ENCODE measurements around the gene ASB2.

The ASB2 gene

DNA sequence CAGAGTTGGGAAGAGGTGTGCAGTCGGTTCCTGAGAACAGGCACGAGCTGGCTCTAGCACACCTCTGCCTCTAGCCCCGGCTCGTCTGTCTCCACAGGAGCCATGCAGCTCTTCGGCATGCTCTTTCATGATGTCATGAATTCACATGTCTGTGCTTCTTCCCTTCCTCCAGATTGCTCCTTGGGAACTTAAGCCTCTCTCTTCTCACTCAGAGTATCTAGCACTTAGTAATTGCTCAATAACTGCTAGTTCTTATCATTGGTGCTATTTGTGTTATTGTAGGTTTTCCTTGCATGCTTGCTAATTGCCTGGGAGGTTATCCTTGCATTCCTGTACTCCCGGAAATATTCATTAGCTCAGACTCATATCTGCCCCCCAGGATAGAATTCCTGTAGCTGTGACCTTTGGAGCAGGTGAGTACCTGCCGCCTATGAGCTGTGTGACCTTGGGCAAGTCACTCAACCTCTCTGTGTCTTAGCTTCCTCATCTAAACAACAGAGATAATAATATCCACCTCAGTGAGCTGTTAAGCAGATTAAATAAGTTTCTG, 29.8 kb downstream of the ASB2 start:
- Histone ChIP-seq H3K79me2 (ENCODE audit: low read length) (no peaks in the 10 kb centered on the region), H3K36me3 (replicated peaks; ENCODE audit: low read depth, low read length) (no peaks in the 10 kb centered on the region), H3K4me2 (ENCODE audit: low read length) (no peak overlapping the region), H3K4me1 (ENCODE audit: low read length) (peaks cover 16% of the 10 kb centered on the region), H4K20me1 (ENCODE audit: insufficient read depth, low read length) (no peaks in the 10 kb centered on the region), H3K27me3 (ENCODE audit: low read depth, low read length) (peaks cover 17% of the 10 kb centered on the region), H3K9me3 (ENCODE audit: insufficient read depth, low read length) (no peaks in the 10 kb centered on the region), H3K4me3 (ENCODE audit: low read length) (no peak overlapping the region), H3K9ac (ENCODE audit: low read length) (no peak overlapping the region), H3K27ac (ENCODE audit: low read length) (no peak overlapping the region), H2AFZ (ENCODE audit: low read depth, low read length) (no peak overlapping the region)
- TF ChIP-seq, protein P1, sequence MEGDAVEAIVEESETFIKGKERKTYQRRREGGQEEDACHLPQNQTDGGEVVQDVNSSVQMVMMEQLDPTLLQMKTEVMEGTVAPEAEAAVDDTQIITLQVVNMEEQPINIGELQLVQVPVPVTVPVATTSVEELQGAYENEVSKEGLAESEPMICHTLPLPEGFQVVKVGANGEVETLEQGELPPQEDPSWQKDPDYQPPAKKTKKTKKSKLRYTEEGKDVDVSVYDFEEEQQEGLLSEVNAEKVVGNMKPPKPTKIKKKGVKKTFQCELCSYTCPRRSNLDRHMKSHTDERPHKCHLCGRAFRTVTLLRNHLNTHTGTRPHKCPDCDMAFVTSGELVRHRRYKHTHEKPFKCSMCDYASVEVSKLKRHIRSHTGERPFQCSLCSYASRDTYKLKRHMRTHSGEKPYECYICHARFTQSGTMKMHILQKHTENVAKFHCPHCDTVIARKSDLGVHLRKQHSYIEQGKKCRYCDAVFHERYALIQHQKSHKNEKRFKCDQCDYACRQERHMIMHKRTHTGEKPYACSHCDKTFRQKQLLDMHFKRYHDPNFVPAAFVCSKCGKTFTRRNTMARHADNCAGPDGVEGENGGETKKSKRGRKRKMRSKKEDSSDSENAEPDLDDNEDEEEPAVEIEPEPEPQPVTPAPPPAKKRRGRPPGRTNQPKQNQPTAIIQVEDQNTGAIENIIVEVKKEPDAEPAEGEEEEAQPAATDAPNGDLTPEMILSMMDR (IDR thresholded peaks at IDR 0.05; ENCODE audit: low read depth, low read length): no peak
- no peak for TF ChIP-seq EZH2phosphoT487 (IDR thresholded peaks at IDR 0.05; ENCODE audit: low read depth)

DNA sequence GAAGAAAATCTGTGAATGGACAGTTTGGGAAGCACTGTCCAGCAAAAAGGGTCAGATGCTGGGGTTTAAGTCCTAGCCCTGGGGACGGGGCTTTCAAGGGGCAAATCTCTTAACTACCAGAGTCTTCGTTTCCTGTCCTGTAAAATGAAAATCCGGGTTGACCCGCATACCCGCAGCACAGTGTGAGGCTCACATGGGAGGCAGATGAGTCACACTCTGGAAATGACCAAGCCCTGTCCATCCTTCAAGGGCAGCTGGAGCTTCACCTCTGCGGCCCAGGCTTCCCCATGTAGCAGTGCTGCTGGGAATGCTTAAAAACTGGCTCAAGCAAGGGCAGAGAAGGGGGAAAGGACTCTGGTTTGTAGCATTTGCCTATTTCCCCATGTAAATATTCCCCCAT, 30.3 kb downstream of the ASB2 start:
- Histone ChIP-seq H3K9ac (ENCODE audit: low read length) (no peak overlapping the region), H3K4me1 (ENCODE audit: low read length) (peaks cover 11% of the 10 kb centered on the region), H3K27me3 (ENCODE audit: low read depth, low read length) (peaks cover 17% of the 10 kb centered on the region), H3K4me3 (ENCODE audit: low read length) (no peak overlapping the region), H3K79me2 (ENCODE audit: low read length) (no peaks in the 10 kb centered on the region), H4K20me1 (ENCODE audit: insufficient read depth, low read length) (no peaks in the 10 kb centered on the region), H3K4me2 (ENCODE audit: low read length) (no peak overlapping the region), H3K27ac (ENCODE audit: low read length) (no peak overlapping the region), H3K9me3 (ENCODE audit: insufficient read depth, low read length) (no peaks in the 10 kb centered on the region), H3K36me3 (replicated peaks; ENCODE audit: low read depth, low read length) (no peaks in the 10 kb centered on the region), H2AFZ (ENCODE audit: low read depth, low read length) (no peak overlapping the region)
- TF ChIP-seq, protein P1 (IDR thresholded peaks at IDR 0.05; ENCODE audit: low read depth, low read length): no peak
- TF ChIP-seq EZH2phosphoT487 (IDR thresholded peaks at IDR 0.05; ENCODE audit: low read depth): no peak

DNA sequence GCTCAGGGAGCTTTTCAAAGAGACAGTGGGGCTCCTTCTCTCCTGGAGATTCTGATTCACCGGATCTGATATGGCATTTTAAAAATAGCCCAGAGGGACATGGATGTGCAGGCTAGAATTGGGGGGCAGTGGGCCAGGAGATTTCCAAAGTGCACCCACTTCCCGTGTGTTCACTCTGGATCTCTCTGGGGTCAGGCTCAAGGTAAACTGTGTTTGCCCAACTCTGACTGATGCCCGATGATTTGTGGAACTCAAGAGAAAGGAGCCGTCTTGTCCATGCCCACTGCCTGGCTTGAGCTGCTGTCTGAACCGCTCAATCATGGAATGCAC, 31.3 kb downstream of the ASB2 start:
- H3K4me1 ChIP-seq (ENCODE audit: low read length): peaks cover 16% of the 10 kb centered on the region
- no peak overlapping the region for H3K9ac ChIP-seq (ENCODE audit: low read length)
- TF ChIP-seq, protein P1 (IDR thresholded peaks at IDR 0.05; ENCODE audit: low read depth, low read length): no peak
- TF ChIP-seq EZH2phosphoT487 (IDR thresholded peaks at IDR 0.05; ENCODE audit: low read depth): no peak
- no peak overlapping the region for H3K27ac ChIP-seq (ENCODE audit: low read length)
- H4K20me1 ChIP-seq (ENCODE audit: insufficient read depth, low read length): no peaks in the 10 kb centered on the region
- no peak overlapping the region for H2AFZ ChIP-seq (ENCODE audit: low read depth, low read length)
- no peaks in the 10 kb centered on the region for H3K79me2 ChIP-seq (ENCODE audit: low read length)
- no peak overlapping the region for H3K4me2 ChIP-seq (ENCODE audit: low read length)
- H3K36me3 ChIP-seq (replicated peaks; ENCODE audit: low read depth, low read length): no peaks in the 10 kb centered on the region
- no peak overlapping the region for H3K4me3 ChIP-seq (ENCODE audit: low read length)
- H3K9me3 ChIP-seq (ENCODE audit: insufficient read depth, low read length): no peaks in the 10 kb centered on the region
- peaks cover 17% of the 10 kb centered on the region for H3K27me3 ChIP-seq (ENCODE audit: low read depth, low read length)

DNA sequence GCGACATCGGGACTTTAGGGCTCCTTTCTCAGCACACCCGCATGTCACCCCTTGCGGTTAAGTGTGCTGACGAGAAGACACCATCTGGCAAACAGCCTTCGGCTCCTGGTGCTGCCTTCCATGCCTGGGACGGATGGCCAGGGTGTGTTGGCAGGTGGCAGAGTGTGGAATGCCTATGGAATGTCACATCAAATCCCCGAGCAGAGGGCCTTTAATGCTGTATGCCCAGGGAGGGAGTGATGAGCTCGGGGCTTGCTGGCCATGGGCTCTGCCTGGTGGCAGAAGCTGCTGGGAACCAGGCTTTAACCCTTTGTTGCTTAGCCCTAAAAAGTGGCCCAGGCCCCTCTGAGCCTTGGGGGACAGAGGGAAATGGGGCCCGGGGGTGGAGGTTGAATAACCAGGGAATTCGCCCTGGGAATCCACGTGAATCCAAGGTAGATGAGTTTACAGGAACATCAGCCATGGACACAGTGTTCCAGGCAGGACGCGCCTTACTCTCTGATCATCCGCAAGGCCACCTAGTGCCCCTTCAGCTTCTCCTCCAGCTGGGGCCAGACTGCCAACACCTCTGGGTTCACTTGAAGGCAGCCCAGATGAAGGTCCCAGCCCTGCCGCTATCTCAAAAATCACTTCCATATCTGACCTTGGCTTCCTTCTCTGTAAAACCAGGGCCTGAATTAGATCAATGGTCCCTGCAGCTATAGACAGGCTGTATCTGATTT, 31.9 kb downstream of the ASB2 start:
- H3K4me2 ChIP-seq (ENCODE audit: low read length): no peak overlapping the region
- TF ChIP-seq, protein P1 (IDR thresholded peaks at IDR 0.05; ENCODE audit: low read depth, low read length): no peak
- no peak for TF ChIP-seq EZH2phosphoT487 (IDR thresholded peaks at IDR 0.05; ENCODE audit: low read depth)
- no peak overlapping the region for H3K27ac ChIP-seq (ENCODE audit: low read length)
- no peaks in the 10 kb centered on the region for H3K79me2 ChIP-seq (ENCODE audit: low read length)
- no peaks in the 10 kb centered on the region for H3K36me3 ChIP-seq (replicated peaks; ENCODE audit: low read depth, low read length)
- H3K9me3 ChIP-seq (ENCODE audit: insufficient read depth, low read length): no peaks in the 10 kb centered on the region
- H3K4me1 ChIP-seq (ENCODE audit: low read length): peaks cover 20% of the 10 kb centered on the region
- H3K9ac ChIP-seq (ENCODE audit: low read length): no peak overlapping the region
- H3K27me3 ChIP-seq (ENCODE audit: low read depth, low read length): peaks cover 17% of the 10 kb centered on the region
- H4K20me1 ChIP-seq (ENCODE audit: insufficient read depth, low read length): no peaks in the 10 kb centered on the region
- H2AFZ ChIP-seq (ENCODE audit: low read depth, low read length): no peak overlapping the region
- H3K4me3 ChIP-seq (ENCODE audit: low read length): no peak overlapping the region
